Brain microvascular endothelial cell (primary cell): ENCODE data around the gene PRTN3.

ENCODE experiments used
- DNase-seq: peaks from one replicate; pipeline ENCODE4 v3.0.0-alpha.2; 2020
- H3K27ac ChIP-seq: fragments of 250-450 bp; sonication (Bioruptor Pico); 2 replicates; pipeline ENCODE4 v1.5.1; 2020; ENCODE audit warnings: mild to moderate bottlenecking, moderate library complexity
- H3K27me3 ChIP-seq: fragments of 250-450 bp; sonication (Bioruptor Pico); replicated peaks from 2 replicates; pipeline ENCODE4 v1.5.1; 2020; ENCODE audit warnings: mild to moderate bottlenecking
- H3K36me3 ChIP-seq: fragments of 250-450 bp; sonication (Bioruptor Pico); replicated peaks from 2 replicates; pipeline ENCODE4 v1.5.1; 2020; ENCODE audit warnings: mild to moderate bottlenecking
- H3K4me3 ChIP-seq: 2 replicates; pipeline ENCODE4 v1.5.1; 2011; ENCODE audit warnings: low read depth, mild to moderate bottlenecking, control low read depth, low read length, moderate library complexity
- in situ Hi-C: cut with HindIII; loops from 2 replicates; pipeline ENCODE4 v1.10.0; 2017; ENCODE audit warnings: low sequenced_read_pairs, low pct_ligation_motif_present
- TF ChIP-seq, protein P1 (sequence below): IDR thresholded peaks from 2 replicates; pipeline ENCODE4 v1.5.1; 2011; ENCODE audit warnings: low read depth, mild to moderate bottlenecking, moderate library complexity, low read length, control low read depth, inconsistent platforms; ENCODE audit errors: missing control alignments

The PRTN3 gene

GRCh38 chr19:806815-807421 is 33.9 kb upstream of the PRTN3 start:
- H3K27ac ChIP-seq: no peak overlapping the region
- TF ChIP-seq, protein P1, sequence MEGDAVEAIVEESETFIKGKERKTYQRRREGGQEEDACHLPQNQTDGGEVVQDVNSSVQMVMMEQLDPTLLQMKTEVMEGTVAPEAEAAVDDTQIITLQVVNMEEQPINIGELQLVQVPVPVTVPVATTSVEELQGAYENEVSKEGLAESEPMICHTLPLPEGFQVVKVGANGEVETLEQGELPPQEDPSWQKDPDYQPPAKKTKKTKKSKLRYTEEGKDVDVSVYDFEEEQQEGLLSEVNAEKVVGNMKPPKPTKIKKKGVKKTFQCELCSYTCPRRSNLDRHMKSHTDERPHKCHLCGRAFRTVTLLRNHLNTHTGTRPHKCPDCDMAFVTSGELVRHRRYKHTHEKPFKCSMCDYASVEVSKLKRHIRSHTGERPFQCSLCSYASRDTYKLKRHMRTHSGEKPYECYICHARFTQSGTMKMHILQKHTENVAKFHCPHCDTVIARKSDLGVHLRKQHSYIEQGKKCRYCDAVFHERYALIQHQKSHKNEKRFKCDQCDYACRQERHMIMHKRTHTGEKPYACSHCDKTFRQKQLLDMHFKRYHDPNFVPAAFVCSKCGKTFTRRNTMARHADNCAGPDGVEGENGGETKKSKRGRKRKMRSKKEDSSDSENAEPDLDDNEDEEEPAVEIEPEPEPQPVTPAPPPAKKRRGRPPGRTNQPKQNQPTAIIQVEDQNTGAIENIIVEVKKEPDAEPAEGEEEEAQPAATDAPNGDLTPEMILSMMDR: no peak
- no peak for DNase-seq
- in situ Hi-C loops: no loop called here
- H3K27me3 ChIP-seq: no peaks in the 10 kb centered on the region
- H3K36me3 ChIP-seq: peaks cover 93% of the 10 kb centered on the region
- no peak overlapping the region for H3K4me3 ChIP-seq

- DNase-seq: no peak
- H3K27me3 ChIP-seq: no peaks in the 10 kb centered on the region
- in situ Hi-C loops: no loop called here
- H3K27ac ChIP-seq: no peak overlapping the region
- TF ChIP-seq, protein P1: no peak
- H3K4me3 ChIP-seq: no peak overlapping the region
- H3K36me3 ChIP-seq: peaks cover 94% of the 10 kb centered on the region
Observed at GRCh38 chr19:807627-808422, 33.0 kb upstream of the PRTN3 start.

DNA sequence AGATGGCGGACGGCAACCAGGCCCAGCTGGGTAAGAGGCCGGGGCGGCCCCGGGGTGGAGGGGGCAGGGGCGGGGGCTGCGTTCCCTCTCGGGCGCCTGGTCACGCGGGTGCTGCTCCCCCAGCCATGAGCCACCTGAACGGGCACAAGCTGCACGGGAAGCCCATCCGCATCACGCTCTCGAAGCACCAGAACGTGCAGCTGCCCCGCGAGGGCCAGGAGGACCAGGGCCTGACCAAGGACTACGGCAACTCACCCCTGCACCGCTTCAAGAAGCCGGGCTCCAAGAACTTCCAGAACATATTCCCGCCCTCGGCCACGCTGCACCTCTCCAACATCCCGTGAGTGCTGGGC is 32.4 kb upstream of the PRTN3 start:
- H3K4me3 ChIP-seq: no peak overlapping the region
- TF ChIP-seq, protein P1: no peak
- in situ Hi-C loops: no loop called here

GRCh38 chr19:810077-810855 is 30.5 kb upstream of the PRTN3 start:
- DNase-seq: no peak
- in situ Hi-C loops: no loop called here
- TF ChIP-seq, protein P1: no peak
- peaks cover 89% of the 10 kb centered on the region for H3K36me3 ChIP-seq
- H3K27me3 ChIP-seq: no peaks in the 10 kb centered on the region
- H3K4me3 ChIP-seq: no peak overlapping the region
- no peak overlapping the region for H3K27ac ChIP-seq

More for the DNA sequence above, 32.4 kb upstream of the PRTN3 start:
- Histone ChIP-seq H3K27ac (no peak overlapping the region), H3K27me3 (no peaks in the 10 kb centered on the region), H3K36me3 (peaks cover 95% of the 10 kb centered on the region)
- DNase-seq: no peak

- TF ChIP-seq, protein P1: no peak
- no peaks in the 10 kb centered on the region for H3K27me3 ChIP-seq
- H3K36me3 ChIP-seq: peaks cover 81% of the 10 kb centered on the region
- H3K4me3 ChIP-seq: no peak overlapping the region
- in situ Hi-C loops: no loop called here
- DNase-seq: no peak
- no peak overlapping the region for H3K27ac ChIP-seq
Observed at GRCh38 chr19:810883-811489, 29.8 kb upstream of the PRTN3 start.
